Common myeloid progenitor, CD34-positive (primary cell): ENCODE results near the gene SV2A.
A peak's percentile ranks its signal among the peaks of the same experiment; 100 is the strongest.

ENCODE experiments used
- CTCF ChIA-PET: fragments of 350-600 bp; sonication (Branson Sonifier 250); formaldehyde crosslinking; loops from one replicate; lab custom pipeline; 2021; ENCODE audit warnings: antibody characterized with exemption; lab: Charles Lee
- POLR2A ChIA-PET: fragments of 350-600 bp; sonication (Branson Sonifier 250); formaldehyde crosslinking; loops from one replicate; lab custom pipeline; 2021; ENCODE audit warnings: antibody characterized with exemption; lab: Charles Lee
- DNase-seq, 3 donors: peaks; one replicate each; pipeline versions ENCODE4 v3.0.0 to v3.0.0-alpha.2; 2013
- H3K27ac ChIP-seq, 2 experiments: 1 replicate in 1 of 2; 2 replicates in 1 of 2; pipeline ENCODE4 v1.7.0; 2013; ENCODE audit warnings: inconsistent platforms in 2 of 2, low read length in 2 of 2, mild to moderate bottlenecking in 2 of 2, low read depth in 1 of 2, moderate library complexity in 1 of 2; ENCODE audit not compliant: severe bottlenecking in 2 of 2, insufficient read depth in 1 of 2, poor library complexity in 1 of 2
- H3K27me3 ChIP-seq, 5 experiments: replicated peaks in 2 of 5; 1 replicate in 3 of 5; 2 replicates in 2 of 5; pipeline versions ENCODE4 v1.6.1 to v1.7.0; 2013; ENCODE audit warnings: low read length in 4 of 5, mild to moderate bottlenecking in 2 of 5, moderate library complexity in 2 of 5, inconsistent platforms in 1 of 5; ENCODE audit not compliant: insufficient read depth in 5 of 5, control insufficient read depth in 4 of 5
- H3K36me3 ChIP-seq, 4 experiments: 1 replicate in 2 of 4; 2 replicates in 2 of 4; pipeline versions ENCODE4 v1.6.1 to v1.7.0; 2013; ENCODE audit warnings: low read length in 3 of 4, control low read depth in 1 of 4, mild to moderate bottlenecking in 1 of 4; ENCODE audit not compliant: control insufficient read depth in 4 of 4, insufficient read depth in 4 of 4
- H3K4me1 ChIP-seq, 4 experiments: 1 replicate in 3 of 4; 2 replicates in 1 of 4; pipeline versions ENCODE4 v1.6.1 to v1.7.1; 2013; ENCODE audit warnings: low read length in 3 of 4, mild to moderate bottlenecking in 3 of 4, control low read depth in 1 of 4, inconsistent platforms in 1 of 4, moderate library complexity in 1 of 4; ENCODE audit not compliant: control insufficient read depth in 4 of 4, insufficient read depth in 4 of 4; ENCODE audit errors: control extremely low read depth in 1 of 4
- H3K4me3 ChIP-seq, 7 experiments: 1 replicate in 4 of 7; 2 replicates in 3 of 7; pipeline versions ENCODE4 v1.5.1 to v1.7.0; 2013; ENCODE audit warnings: mild to moderate bottlenecking in 7 of 7, low read length in 6 of 7, moderate library complexity in 6 of 7, inconsistent platforms in 2 of 7, low read depth in 2 of 7, control low read depth in 1 of 7; ENCODE audit not compliant: insufficient read depth in 4 of 7, control insufficient read depth in 1 of 7; ENCODE audit errors: extremely low read depth in 1 of 7
- H3K9me3 ChIP-seq, 5 experiments: 1 replicate in 4 of 5; 2 replicates in 1 of 5; pipeline versions ENCODE4 v1.6.1 to v1.7.1; 2013; ENCODE audit warnings: low read length in 4 of 5, mild to moderate bottlenecking in 2 of 5, inconsistent platforms in 1 of 5, low read depth in 1 of 5, moderate library complexity in 1 of 5; ENCODE audit not compliant: control insufficient read depth in 4 of 5, insufficient read depth in 2 of 5; ENCODE audit errors: control extremely low read depth in 1 of 5
- WGBS: methylation state at CpG from one replicate; pipeline ENCODE4 v1.1.5; 2013; ENCODE audit not compliant: insufficient coverage; 5-methylcytosine and 5-hydroxymethylcytosine counted together

Gene SV2A

GRCh38 chr1:149885339-149886120, 32.1 kb downstream of the SV2A start:
- ChIA-PET POLR2A (interaction anchor here (1.2 to 3.0 kb wide), 3 partner anchors 40 to 182 kb away, joined by 3 to 17 read pairs (median 5); partner anchors contain the start of genes SF3B4 and VPS45), CTCF (interaction anchor here (0.5 to 4.0 kb wide), 3 partner anchors 42 to 178 kb away, joined by 3 to 16 read pairs (median 3); no protein-coding TSS in a partner anchor)
- peak; percentile 69 to 89 (median 88) for DNase-seq
- Histone ChIP-seq H3K9me3 (no peaks in the 10 kb centered on the region), H3K27ac (peak overlapping the region; percentile 69 to 99), H3K27me3 (no peaks in the 10 kb centered on the region), H3K36me3 (no peaks in the 10 kb centered on the region), H3K4me1 (peaks cover 9 to 31% (median 21%) of the 10 kb centered on the region in 4 experiments), H3K4me3 (peak overlapping the region; percentile 75 to 99 (median 88))
- WGBS = under 1% methylated on average over 28 of the region's 36 CpGs

GRCh38 chr1:149884433-149885338, 33.0 kb downstream of the SV2A start:
- no peaks in the 10 kb centered on the region for H3K27me3 ChIP-seq
- POLR2A ChIA-PET = no interaction called here
- H3K9me3 ChIP-seq = no peaks in the 10 kb centered on the region
- H3K4me3 ChIP-seq = peak overlapping the region; percentile 75 to 99 (median 88)
- DNase-seq = peak; percentile 70 to 92 (median 89)
- peak overlapping the region; percentile 69 to 99 for H3K27ac ChIP-seq
- H3K4me1 ChIP-seq = peaks cover 9 to 32% (median 23%) of the 10 kb centered on the region in 4 experiments
- H3K36me3 ChIP-seq = no peaks in the 10 kb centered on the region
- 6% methylated on average over 4 of the region's 9 CpGs for WGBS
- CTCF ChIA-PET = interaction anchor here (0.5 to 1.2 kb wide), 2 partner anchors 155 to 179 kb away, joined by 3 read pairs; no protein-coding TSS in a partner anchor

- H3K27ac ChIP-seq = peak overlapping the region in 1 of 2 experiments; percentile 33
- WGBS = 100% methylated on average over 1 of the region's 3 CpGs
Measured at GRCh38 chr1:149883598-149884247, 33.9 kb downstream of the SV2A start.

GRCh38 chr1:149881876-149882275, 35.8 kb downstream of the SV2A start:
- H3K36me3 ChIP-seq = no peaks in the 10 kb centered on the region
- H3K9me3 ChIP-seq = no peaks in the 10 kb centered on the region
- no peak overlapping the region for H3K27ac ChIP-seq
- H3K27me3 ChIP-seq = no peaks in the 10 kb centered on the region
- POLR2A ChIA-PET = no interaction called here
- no peak overlapping the region for H3K4me3 ChIP-seq
- WGBS = no CpG with 5 or more reads among the region's 1 CpG
- peaks cover 9 to 23% (median 15%) of the 10 kb centered on the region in 4 experiments for H3K4me1 ChIP-seq
- DNase-seq = no peak
- CTCF ChIA-PET = no interaction called here

More at GRCh38 chr1:149883598-149884247, 33.9 kb downstream of the SV2A start:
- CTCF ChIA-PET = interaction anchor here (0.9 kb wide), 1 partner anchor 34 kb away, joined by 3 read pairs; no protein-coding TSS in a partner anchor
- peak overlapping the region in 5 of 7 experiments; percentile 75 to 99 (median 91) for H3K4me3 ChIP-seq
- peaks cover 9 to 31% (median 22%) of the 10 kb centered on the region in 4 experiments for H3K4me1 ChIP-seq
- H3K36me3 ChIP-seq = no peaks in the 10 kb centered on the region
- no peaks in the 10 kb centered on the region for H3K27me3 ChIP-seq
- no peak for DNase-seq
- POLR2A ChIA-PET = no interaction called here
- H3K9me3 ChIP-seq = no peaks in the 10 kb centered on the region

- no peak overlapping the region for H3K4me3 ChIP-seq
- H3K27me3 ChIP-seq = no peaks in the 10 kb centered on the region
- ChIA-PET POLR2A (no interaction called here), CTCF (no interaction called here)
- DNase-seq = no peak
- H3K9me3 ChIP-seq = no peaks in the 10 kb centered on the region
- H3K4me1 ChIP-seq = peaks cover 6 to 18% (median 11%) of the 10 kb centered on the region in 4 experiments
- no peaks in the 10 kb centered on the region for H3K36me3 ChIP-seq
- 100% methylated on average over 1 of the region's 1 CpG for WGBS
- H3K27ac ChIP-seq = no peak overlapping the region
Measured at GRCh38 chr1:149879556-149879955, 38.1 kb downstream of the SV2A start.

- CTCF ChIA-PET = interaction anchor here (0.8 kb wide), 1 partner anchor 10 kb away, joined by 4 read pairs; a partner anchor contains a TSS
- DNase-seq = no peak
- 98% methylated on average over 7 of the region's 7 CpGs for WGBS
- no peaks in the 10 kb centered on the region for H3K9me3 ChIP-seq
- no peaks in the 10 kb centered on the region for H3K36me3 ChIP-seq
- H3K27ac ChIP-seq = no peak overlapping the region
- peak overlapping the region in 1 of 7 experiments; percentile 13 for H3K4me3 ChIP-seq
- H3K27me3 ChIP-seq = no peaks in the 10 kb centered on the region
- H3K4me1 ChIP-seq = peaks cover 0 to 7% (median 4%) of the 10 kb centered on the region in 4 experiments
- POLR2A ChIA-PET = no interaction called here
Measured at GRCh38 chr1:149877211-149877946, 40.3 kb downstream of the SV2A start.
